DMS153 treated with DMSO at 0.1 percent for 48 hours (cell line): ENCODE results near the gene TNFRSF14.
A peak's percentile ranks its signal among the peaks of the same experiment; 100 is the strongest.
"Not testable (repeated sequence)": the region's sequence is repeated elsewhere in the genome, so short reads cannot be mapped to it uniquely, and the experiment has no call there.

Experiments
- DNase-seq: peaks from one replicate; lab custom pipeline; 2025; ENCODE audit not compliant: unreplicated experiment; lab: John Stamatoyannopoulos, UW

TNFRSF14 gene

DNA sequence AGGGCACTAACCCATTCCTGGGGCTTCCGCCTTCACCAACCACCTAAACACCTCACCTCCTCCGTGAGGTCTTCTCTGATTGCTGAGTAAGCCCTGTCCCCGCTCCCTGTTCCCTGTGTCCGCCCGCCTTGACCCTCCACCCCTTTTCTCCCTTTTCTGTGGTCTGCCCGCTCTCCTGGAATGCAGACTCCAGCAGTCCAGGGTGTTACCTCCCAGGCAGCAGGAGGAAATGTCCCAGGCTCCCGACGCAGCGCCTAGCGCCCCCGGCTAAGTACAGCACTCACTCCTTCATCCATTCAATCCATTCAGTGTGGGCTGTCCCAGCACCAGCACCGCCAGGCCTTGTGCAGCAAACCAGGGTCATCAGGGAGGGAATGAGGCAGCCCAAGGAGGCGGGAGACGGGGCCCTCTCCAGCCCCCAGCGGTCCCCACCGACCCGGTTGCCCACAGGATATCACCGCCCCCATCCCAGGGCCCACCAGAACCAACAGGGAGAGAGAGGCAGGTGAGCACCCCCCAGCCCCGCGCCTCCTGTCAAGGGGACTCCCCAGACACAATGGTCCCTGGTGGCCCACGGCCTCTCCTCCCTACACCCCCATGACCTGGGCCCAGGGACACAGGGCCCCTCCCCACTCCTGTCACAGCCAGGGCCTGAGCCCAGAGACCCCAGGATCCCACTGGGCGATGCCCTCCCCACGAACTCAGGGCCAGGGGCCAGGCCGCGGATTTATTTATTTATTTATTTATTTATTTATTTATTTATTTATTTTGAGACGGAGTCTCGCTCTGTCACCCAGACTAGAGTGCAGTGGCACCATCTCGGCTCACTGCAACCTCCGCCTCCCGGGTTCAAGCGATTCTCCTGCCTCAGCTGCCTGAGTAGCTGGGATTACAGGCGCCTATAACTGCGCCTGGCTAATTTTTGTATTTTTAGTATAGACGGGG is 10.2 kb downstream of the TNFRSF14 start:
- DNase-seq, result no peak

DNA sequence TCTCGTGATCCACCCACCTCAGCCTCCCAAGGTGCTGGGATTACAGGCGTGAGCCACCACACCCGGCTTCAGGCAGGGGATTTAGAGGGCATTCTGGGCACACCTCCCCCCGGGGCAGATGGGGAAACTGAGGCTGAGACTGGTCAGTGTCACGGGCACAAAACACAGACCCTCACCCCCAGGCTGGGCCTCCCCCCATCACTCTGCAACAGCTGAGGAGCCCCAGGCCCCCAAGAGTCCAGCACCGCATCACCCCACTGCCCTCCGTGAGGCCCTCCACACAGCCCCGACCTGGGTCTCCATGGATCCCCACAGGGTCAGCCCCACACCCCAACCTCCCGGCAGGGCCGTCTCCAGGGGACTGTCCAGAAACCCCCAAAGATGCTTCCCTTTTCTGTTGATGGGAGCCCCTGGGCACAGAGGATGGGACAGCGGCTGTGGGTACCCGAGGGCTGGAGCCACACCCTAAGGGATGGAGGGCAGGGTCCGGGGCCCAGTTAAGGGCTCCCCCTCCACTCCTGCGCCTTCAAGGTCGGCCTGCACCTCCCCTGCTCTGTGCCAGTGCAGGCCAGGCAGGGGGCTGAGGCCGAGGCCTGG is 11.0 kb downstream of the TNFRSF14 start:
- DNase-seq, result no peak

DNA sequence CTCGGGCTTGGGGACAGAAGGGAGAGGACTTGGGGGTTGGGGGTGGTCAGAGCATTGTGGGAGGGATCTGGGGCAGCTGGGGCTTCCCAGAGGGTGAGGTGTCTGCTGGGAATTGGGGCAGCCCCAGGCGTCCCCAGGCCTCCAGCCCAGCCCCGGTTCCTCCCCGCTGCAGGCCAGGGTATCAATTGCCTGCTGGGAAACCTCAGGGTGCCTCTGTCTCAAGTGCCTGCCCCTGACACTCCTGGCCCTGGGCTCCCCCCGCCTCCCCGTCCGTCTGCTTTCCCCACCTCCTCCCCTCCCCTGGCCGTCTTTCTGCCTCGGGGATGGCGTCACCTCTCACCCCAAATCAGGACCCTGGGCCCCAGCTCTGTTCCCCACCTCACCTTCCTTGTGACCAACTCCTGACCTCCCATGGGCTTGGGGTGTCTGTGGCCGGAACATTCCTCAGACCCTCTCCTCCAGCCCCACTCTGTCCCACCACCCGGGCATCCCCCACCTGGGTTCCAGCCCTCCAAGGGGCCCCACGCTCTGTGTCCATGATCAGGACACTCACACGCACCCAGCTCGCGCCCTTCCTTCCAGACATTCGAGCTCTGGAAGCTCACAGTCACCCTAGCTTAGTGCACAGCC is 12.1 kb downstream of the TNFRSF14 start:
- not testable (repeated sequence) for DNase-seq

DNA sequence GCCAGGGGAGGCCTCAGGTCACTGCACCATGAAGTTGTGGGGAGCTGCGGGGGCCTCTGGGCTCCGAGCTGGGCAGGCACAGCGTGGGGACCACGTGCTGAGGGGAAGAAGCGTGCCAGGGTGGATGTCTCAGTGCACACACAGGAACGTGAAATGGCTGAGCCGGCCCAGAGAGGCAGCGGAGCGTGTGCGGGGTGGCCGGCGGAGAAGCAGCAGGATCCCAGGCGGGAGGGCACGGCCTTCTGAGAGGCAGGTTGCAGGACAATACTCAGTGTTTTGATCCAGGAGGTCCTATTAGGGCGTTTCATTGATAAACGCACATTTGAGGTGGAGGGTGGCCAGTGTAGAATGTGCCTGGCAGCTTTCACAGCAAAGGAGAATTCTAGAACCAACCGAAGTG is 12.9 kb downstream of the TNFRSF14 start:
- no peak for DNase-seq

DNA sequence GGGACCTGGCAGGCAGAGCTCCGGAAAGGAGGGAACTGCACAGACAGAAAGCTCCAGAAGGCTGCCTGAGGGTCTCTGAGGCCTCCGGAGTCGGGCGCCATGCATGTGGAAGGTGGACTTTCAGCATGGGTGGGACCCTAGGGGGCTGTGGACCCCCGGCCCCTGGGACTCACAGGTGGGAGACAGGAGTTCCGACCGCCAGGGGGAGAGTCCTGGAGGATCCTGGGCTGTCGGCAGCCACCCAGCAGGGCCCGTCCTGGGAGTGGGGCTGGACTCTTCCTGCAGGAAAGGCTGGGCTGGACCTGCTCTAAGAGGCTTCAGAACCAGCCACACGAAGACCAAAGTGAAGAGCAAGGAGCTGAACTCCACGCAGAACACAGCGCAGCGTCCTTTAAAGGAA is 13.5 kb downstream of the TNFRSF14 start:
- not testable (repeated sequence) for DNase-seq

DNA sequence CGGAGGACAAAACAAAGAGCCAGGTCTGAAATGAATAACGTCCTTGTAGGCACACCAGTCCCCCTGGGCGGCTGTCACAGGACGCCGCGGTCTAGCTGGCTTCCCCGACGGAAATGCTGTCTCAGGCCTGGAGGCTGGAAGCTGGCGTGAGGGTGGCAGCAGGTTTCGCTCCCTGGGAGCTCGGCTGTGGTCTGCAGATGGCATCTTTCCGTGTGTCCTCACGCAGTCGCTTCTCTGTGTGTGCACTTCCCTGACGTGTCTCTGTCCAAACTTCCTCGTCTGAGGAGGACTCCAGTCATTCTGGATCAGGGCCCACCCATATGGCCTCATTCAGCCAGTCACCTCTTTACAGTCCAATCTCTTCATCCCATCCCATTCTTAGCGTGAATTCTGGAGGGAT is 14.2 kb downstream of the TNFRSF14 start:
- DNase-seq, result no peak

DNA sequence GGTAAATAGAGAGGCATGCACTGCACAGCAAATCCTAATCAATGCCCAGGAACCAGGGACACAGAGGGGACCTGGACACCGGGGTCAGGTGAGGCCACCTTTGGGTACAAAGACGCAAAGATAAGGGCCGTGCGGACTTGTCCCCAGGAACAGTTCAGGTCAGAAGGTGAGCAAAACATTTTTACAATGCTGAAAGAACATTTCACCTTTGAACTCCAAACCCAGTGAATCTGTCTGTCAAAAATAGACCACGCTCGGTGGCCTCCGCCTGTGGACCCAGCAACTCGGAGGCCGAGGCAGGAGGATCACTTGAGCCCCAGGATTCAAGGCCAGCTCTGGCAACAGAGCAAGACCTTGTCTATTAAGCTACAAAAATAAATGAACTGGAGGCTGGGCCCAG is 15.2 kb downstream of the TNFRSF14 start:
- DNase-seq, result no peak

GRCh38 chr1:2573250-2573920 is 17.2 kb downstream of the TNFRSF14 start:
- DNase-seq, result no peak

DNA sequence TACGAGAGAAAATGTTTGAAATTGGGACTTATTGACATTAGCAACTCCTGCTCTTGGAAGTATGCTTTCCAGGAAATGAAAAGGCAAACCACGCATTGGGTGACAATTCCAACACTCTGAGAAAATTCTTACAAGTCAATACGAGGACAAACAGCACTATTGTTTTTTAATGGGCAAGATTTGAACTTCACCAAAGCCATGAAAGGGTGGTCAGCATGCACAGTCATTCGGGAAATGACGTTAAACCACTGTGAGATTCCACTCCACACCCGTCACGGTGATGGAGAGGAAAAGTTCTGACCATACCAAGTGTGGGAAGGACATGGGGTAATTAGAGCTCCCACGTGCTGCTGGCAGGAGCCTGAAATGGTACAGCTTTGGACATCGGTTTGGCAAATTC is 18.2 kb downstream of the TNFRSF14 start:
- no peak for DNase-seq

GRCh38 chr1:2575801-2576663 is 19.9 kb downstream of the TNFRSF14 start:
- DNase-seq, result no peak

DNA sequence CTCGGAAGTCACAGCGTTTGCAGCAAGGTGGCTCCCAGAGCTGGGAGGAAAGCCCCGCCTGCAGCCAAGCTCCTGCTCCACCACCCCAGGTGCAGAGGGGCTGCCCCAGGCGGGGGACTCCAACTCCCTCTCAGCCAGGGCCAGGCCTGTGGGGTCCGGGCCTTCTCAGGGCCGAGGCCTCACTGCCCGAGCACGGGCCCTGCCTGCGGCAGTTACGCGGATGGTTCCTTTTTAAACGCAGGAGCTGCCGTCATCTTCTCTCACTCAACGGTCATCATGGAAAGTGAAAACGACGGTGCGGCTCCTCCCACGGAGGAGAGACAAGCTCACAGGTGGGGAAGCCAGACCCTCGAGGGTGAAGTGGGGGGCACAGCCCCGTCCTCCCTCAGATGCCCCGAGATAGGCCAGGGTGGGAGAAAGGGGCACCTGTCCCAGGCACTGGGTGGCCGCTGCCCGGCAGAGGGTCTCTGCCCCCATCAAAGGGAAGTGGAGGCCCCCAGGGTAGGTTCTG is 21.4 kb downstream of the TNFRSF14 start:
- DNase-seq, result not testable (repeated sequence)

DNA sequence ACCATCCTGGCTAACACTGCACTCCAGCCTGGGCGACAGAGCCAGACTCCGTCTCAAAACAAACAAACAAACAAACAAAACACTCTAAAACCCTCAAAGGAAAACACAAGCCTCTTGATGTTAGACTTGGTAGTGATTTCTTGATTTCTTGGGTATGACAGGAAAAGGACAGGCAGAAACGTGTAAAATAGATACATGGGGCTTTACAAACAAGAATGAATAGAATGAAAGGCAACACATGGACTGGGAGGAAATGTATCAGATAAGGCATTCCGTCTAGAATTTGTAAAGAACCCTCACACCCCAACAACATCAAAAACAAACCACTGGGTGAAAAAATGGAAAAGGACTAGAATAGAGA is 22.6 kb downstream of the TNFRSF14 start:
- no peak for DNase-seq

- no peak for DNase-seq
Observed at GRCh38 chr1:2580691-2581090, 24.5 kb downstream of the TNFRSF14 start.

GRCh38 chr1:2582391-2582790 is 26.2 kb downstream of the TNFRSF14 start:
- no peak for DNase-seq

DNA sequence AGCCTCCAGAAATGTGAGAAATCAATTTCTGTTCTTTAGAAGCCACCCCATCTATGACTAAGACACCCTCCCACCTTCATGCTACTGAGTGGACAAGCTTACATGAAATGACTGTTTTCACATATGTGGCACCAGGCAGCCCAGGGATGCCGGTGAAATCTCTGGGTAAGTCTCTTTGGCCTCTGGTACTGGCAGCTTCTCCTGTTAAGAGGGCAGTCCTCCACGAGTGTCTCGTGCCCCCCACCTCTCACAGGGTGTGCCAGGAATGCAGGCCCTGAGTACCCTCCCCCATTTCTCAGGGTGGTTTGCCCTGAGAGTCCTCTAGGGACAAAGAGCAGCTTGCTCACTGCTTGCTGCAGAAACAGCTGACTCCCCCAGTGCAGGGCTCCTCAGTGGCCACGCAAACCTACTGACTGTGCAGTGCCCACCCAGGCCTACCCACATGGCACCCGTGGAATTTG is 27.2 kb downstream of the TNFRSF14 start:
- DNase-seq, result no peak

- DNase-seq, result peak; percentile 78
Observed at GRCh38 chr1:2583871-2584351, 27.7 kb downstream of the TNFRSF14 start.

DNA sequence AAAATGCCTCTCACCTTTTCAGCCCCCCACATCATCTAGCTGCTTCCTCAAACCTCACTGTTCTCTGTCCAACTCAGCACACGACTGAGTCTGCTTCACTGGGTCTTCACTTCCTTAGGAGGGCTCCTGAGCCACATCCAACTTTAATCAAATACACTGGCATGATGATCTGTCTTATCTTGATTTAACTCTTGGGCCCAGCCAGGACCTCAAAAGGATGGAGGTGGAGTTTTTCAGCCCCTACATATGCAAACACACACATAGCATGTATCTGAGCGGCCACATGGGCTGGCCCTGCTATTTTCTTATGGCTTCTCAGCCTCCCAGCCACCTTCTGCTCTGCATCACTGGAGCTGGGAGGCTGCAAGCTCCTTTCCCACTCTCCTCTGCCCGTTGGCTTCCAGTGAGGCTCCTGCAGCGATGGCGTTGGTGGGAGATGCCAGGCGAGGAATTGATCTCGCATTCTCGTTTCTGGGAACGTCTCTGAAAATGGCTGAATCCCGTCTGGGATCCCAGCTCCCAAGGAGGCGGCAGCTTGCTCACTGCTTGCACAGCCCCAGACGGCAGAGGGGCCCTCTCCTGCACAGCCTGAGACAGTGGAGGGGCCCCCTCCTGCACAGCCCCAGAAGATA is 28.6 kb downstream of the TNFRSF14 start:
- DNase-seq, result no peak

DNA sequence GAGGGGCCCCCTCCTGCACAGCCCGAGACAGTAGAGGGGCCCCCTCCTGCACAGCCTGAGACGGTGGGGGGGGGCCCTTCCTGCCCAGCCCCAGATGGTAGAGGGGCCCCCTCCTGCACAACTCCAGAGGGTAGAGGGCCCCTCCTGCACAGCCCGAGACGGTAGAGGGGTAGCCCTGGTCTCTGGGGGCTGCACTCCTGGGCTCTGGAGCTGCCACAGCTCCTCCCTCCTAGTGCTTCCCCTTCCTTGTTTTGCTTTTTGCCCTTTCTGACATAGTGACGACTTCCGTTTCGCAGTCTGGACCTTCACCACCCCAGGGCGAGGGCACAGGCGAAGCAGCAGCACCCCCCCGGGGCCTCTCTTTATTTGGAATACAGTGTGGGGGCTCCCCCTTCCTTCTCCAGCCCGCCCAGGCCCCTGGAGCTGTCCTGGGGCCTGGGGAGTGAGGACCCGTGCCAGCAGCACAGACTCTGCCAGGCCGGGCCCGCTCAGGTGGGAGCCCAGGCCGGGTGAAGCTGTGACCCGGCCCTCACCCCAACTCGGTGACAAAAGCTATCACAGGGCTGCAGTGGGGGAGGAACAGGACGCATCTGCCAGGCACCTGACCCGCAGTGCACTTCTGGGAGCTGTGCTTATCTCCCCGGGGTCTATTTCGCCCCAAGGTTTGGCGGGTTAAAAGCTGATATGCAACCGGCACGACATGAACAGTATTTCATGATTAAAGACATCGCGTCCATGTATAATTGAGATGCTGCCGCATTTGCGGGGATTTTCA is 29.3 kb downstream of the TNFRSF14 start:
- peak; percentile 78 for DNase-seq
